Thyroid gland (tissue), 4 donors: ENCODE data around the gene ZNHIT6.

Experiments
- CTCF ChIP-seq, 6 experiments: fragments of 200-600 bp in 3 of 6; fragments of 450-650 bp in 3 of 6; sonication (generic) in 3 of 6; IDR thresholded peaks; one replicate each; pipeline ENCODE4 v1.5.1; 2016 to 2019; ENCODE audit warnings: antibody characterized with exemption in 6 of 6, mild to moderate bottlenecking in 2 of 6, inconsistent platforms in 1 of 6, moderate library complexity in 1 of 6
- POLR2A ChIP-seq, 2 donors: fragments of 450-650 bp; IDR thresholded peaks; one replicate each; pipeline ENCODE4 v1.6.1; 2017; ENCODE audit warnings: antibody characterized with exemption in 2 of 2, mild to moderate bottlenecking in 2 of 2, moderate library complexity in 1 of 2

GRCh38 chr1:85606414-85606800 is 101.8 kb downstream of the ZNHIT6 start:
- TF ChIP-seq CTCF (IDR thresholded peaks at IDR 0.05) (no peak), POLR2A (IDR thresholded peaks at IDR 0.05) (no peak)
